ENCODE results near the gene OSBP2.

DNA sequence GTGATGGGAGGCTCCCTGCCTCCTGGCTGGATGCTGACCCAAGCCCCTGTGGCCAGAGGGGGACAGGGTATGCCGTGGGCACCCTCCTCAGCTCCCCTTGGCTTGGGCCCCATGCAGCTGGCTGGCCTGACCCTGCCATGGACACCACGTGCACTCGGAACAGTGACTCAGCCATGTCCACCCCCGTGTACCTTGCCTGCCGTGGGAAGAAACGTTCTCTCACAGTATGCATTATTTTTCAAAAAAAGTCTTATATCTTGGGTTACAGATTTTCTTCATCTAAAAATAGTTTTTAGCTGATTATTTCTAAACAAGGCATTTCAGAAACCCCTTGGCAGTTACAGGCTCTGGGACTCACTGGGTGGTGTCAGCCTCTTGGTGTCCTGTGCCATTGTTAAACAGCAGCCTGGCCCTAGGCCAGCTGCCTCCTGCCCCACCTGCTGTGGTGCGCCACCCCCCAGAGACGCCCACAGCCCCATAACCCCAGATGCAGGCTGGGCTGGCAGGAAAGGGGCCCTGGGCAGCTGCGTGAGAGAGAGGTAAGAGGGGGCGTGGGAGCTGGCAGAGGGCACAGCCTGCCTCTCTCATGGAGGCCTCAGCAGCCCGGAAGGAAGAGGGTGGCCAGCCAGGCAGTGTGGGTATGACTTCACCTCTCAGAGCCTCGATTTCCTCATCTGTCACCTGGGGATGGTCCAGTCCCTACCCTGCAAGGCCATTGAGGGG, 174.2 kb downstream of the OSBP2 start:
- TF ChIP-seq POLR2A (IDR thresholded peaks at IDR 0.05) (no peak), CTCF (IDR thresholded peaks at IDR 0.05 in 8 of 11, conservative IDR thresholded peaks at IDR 0.05 in 3 of 11) (no peak)
